IMR-90 (cell line): ENCODE measurements around the gene ZFX. TPM values are rescaled to one million over a fixed set of nuclear protein-coding genes. Genes with fewer than 3 reads are reported as not detected.

Experiments
- ATAC-seq: fragments of 200-7000 bp; cut with Tn5 transposase; 2 replicates; pipeline ENCODE4 v1.9.1; 2020; ENCODE audit warnings: low read depth, mild to moderate bottlenecking, moderate library complexity
- BruUV-seq: library from RNA; stranded (reverse); fragments of 400-500 nt; replicated peaks from 2 replicates; lab custom pipeline; 2021; lab: Mats Ljungman, UMichigan
- CTCF ChIA-PET: fragments of 300-600 bp; formaldehyde crosslinking; extraction: SDS; loops from one replicate; lab custom pipeline; 2021; ENCODE audit warnings: antibody characterized with exemption; lab: Yijun Ruan, JAX
- POLR2A ChIA-PET: fragments of 300-600 bp; sonication (Branson Sonifier 250); formaldehyde crosslinking; loops from one replicate; lab custom pipeline; 2022; ENCODE audit warnings: antibody characterized with exemption; ENCODE audit not compliant: unreplicated experiment; lab: Charles Lee
- DNase-seq: peaks from one replicate; pipeline ENCODE4 v3.0.0; 2013
- H2AFZ ChIP-seq: replicated peaks from 2 replicates; pipeline ENCODE3; 2013; ENCODE audit warnings: low read length, mild to moderate bottlenecking; ENCODE audit not compliant: poor library complexity
- H2AK5ac ChIP-seq: 2 replicates; pipeline ENCODE4 v1.6.1; 2013; ENCODE audit warnings: low read depth, low read length, inconsistent platforms
- H2AK9ac ChIP-seq: replicated peaks from 2 replicates; pipeline ENCODE3; 2013; ENCODE audit warnings: mild to moderate bottlenecking, low read depth, low read length, moderate library complexity; ENCODE audit not compliant: poor library complexity
- H2BK120ac ChIP-seq: 2 replicates; pipeline ENCODE4 v1.6.1; 2013; ENCODE audit warnings: low read depth, low read length, inconsistent platforms
- H2BK15ac ChIP-seq: 3 replicates; pipeline ENCODE4 v1.6.1; 2013; ENCODE audit warnings: low read depth, low read length, inconsistent platforms
- H2BK20ac ChIP-seq: 2 replicates; pipeline ENCODE4 v1.6.1; 2013; ENCODE audit warnings: low read depth, mild to moderate bottlenecking, inconsistent platforms, low read length, moderate library complexity
- H2BK5ac ChIP-seq: 2 replicates; pipeline ENCODE4 v1.6.1; 2013; ENCODE audit warnings: mild to moderate bottlenecking, low read depth, low read length, inconsistent platforms; ENCODE audit not compliant: poor library complexity, severe bottlenecking
- H3K14ac ChIP-seq: replicated peaks from 2 replicates; pipeline ENCODE4 v1.6.1; 2013; ENCODE audit warnings: low read depth, low read length, inconsistent platforms
- H3K18ac ChIP-seq: 2 replicates; pipeline ENCODE4 v1.6.1; 2013; ENCODE audit warnings: low read depth, low read length, control low read depth
- H3K23ac ChIP-seq: 2 replicates; pipeline ENCODE4 v1.6.1; 2013; ENCODE audit warnings: low read depth, low read length, inconsistent platforms
- H3K27ac ChIP-seq: 2 replicates; pipeline ENCODE4 v1.5.1; 2013; ENCODE audit warnings: mild to moderate bottlenecking, control low read depth, low read length; ENCODE audit not compliant: insufficient read depth
- H3K27me3 ChIP-seq: 2 replicates; pipeline ENCODE4 v1.6.1; 2013; ENCODE audit warnings: low read length; ENCODE audit not compliant: control insufficient read depth, insufficient read depth
- H3K36me3 ChIP-seq: 2 replicates; pipeline ENCODE4 v1.6.1; 2013; ENCODE audit warnings: low read length, mixed read lengths; ENCODE audit not compliant: control insufficient read depth, insufficient read depth
- H3K4ac ChIP-seq: 2 replicates; pipeline ENCODE4 v1.6.1; 2013; ENCODE audit warnings: low read depth, low read length, inconsistent platforms
- H3K4me1 ChIP-seq: 2 replicates; pipeline ENCODE4 v1.6.1; 2013; ENCODE audit warnings: low read length, mixed read lengths; ENCODE audit not compliant: control insufficient read depth, insufficient read depth
- H3K4me2 ChIP-seq: 2 replicates; pipeline ENCODE4 v1.6.1; 2013; ENCODE audit warnings: low read depth, mild to moderate bottlenecking, control low read depth, low read length, moderate library complexity
- H3K4me3 ChIP-seq: 2 replicates; pipeline ENCODE4 v1.5.1; 2013; ENCODE audit warnings: low read depth, mild to moderate bottlenecking, control low read depth, low read length, moderate library complexity; ENCODE audit not compliant: insufficient read depth
- H3K56ac ChIP-seq: 2 replicates; pipeline ENCODE4 v1.6.1; 2013; ENCODE audit warnings: low read length, inconsistent platforms; ENCODE audit not compliant: insufficient read depth; ENCODE audit errors: extremely low read depth
- H3K79me1 ChIP-seq, 2 experiments: 2 replicates each; pipeline ENCODE4 v1.6.1; 2013; ENCODE audit warnings: low read length in 2 of 2, inconsistent platforms in 1 of 2, low read depth in 1 of 2
- H3K9ac ChIP-seq: 2 replicates; pipeline ENCODE4 v1.6.1; 2013; ENCODE audit warnings: low read depth, low read length, control low read depth
- H3K9me1 ChIP-seq: 2 replicates; pipeline ENCODE4 v1.6.1; 2013; ENCODE audit warnings: low read length, inconsistent platforms; ENCODE audit not compliant: insufficient read depth
- H3K9me3 ChIP-seq: 2 replicates; pipeline ENCODE4 v1.6.1; 2013; ENCODE audit warnings: low read length; ENCODE audit not compliant: control insufficient read depth, insufficient read depth
- H4K20me1 ChIP-seq: 2 replicates; pipeline ENCODE4 v1.6.1; 2013; ENCODE audit warnings: low read length, inconsistent platforms; ENCODE audit not compliant: insufficient read depth
- H4K5ac ChIP-seq: 2 replicates; pipeline ENCODE4 v1.6.1; 2013; ENCODE audit warnings: mild to moderate bottlenecking, low read depth, low read length, control low read depth
- H4K8ac ChIP-seq, 2 experiments: 2 replicates each; pipeline ENCODE4 v1.6.1; 2013; ENCODE audit warnings: low read depth in 2 of 2, low read length in 2 of 2, control low read depth in 1 of 2, inconsistent platforms in 1 of 2
- H4K91ac ChIP-seq: 2 replicates; pipeline ENCODE4 v1.6.1; 2013; ENCODE audit warnings: low read depth, low read length, inconsistent platforms; ENCODE audit not compliant: insufficient read depth
- NFE2L2 ChIP-seq: fragments of 150-350 bp; IDR thresholded peaks from 2 replicates; pipeline ENCODE4 v1.6.1; 2016; ENCODE audit warnings: low read depth, mild to moderate bottlenecking, low read length
- RAD21 ChIP-seq: IDR thresholded peaks from 2 replicates; pipeline ENCODE4 v1.6.1; 2012; ENCODE audit warnings: low read length, improper control_type of control experiment
- USF2 ChIP-seq: fragments of 150-350 bp; IDR thresholded peaks from 2 replicates; pipeline ENCODE4 v1.6.1; 2017; ENCODE audit warnings: mild to moderate bottlenecking, antibody characterized with exemption, low read length, low read depth
- WGBS, 2 experiments: methylation state at CpG; one replicate each; pipeline versions ENCODE4 v1.1.5 to v1.1.7; 2013; ENCODE audit warnings: missing lambda C conversion rate in 2 of 2; ENCODE audit not compliant: insufficient read length in 1 of 2; ENCODE audit errors: extremely low coverage in 2 of 2; 5-methylcytosine and 5-hydroxymethylcytosine counted together
- dilution Hi-C: fragments of 300-500 bp; cut with HindIII; formaldehyde crosslinking; loops from one replicate; pipeline ENCODE4 v1.14.3; 2018; ENCODE audit warnings: low sequenced_read_pairs; ENCODE audit not compliant: unreplicated experiment
- in situ Hi-C: fragments of 300-500 bp; cut with MboI; formaldehyde crosslinking; loops from 3 replicates; pipeline ENCODE4 v1.14.3; 2019; ENCODE audit warnings: low sequenced_read_pairs, inconsistent platforms, mixed read lengths
- intact Hi-C: fragments of 100-400 bp; cut with micrococcal nuclease; formaldehyde crosslinking; loops from 2 replicates; pipeline ENCODE4 v1.10.0; 2022
- polyA plus RNA-seq, 3 experiments: library from polyadenylated mRNA; depleted of rRNA; stranded (reverse); fragments of >200 nt; gene quantifications; 2 replicates each; pipeline ENCODE4 v1.2.3, GENCODE V29; 2012; ENCODE audit warnings: low replicate concordance in 1 of 3
- total RNA-seq: library from RNA; depleted of rRNA; stranded (reverse); fragments of >200 nt; gene quantifications from 2 replicates; pipeline ENCODE4 v1.2.3, GENCODE V29; 2012

ZFX gene
- total and polyA plus RNA-seq, 2 of the 4 experiments (the other 2 are of a cell fraction): 16.0 to 99.3 TPM

GRCh38 chrX:24215272-24215671 is 65.7 kb downstream of the ZFX start:
- Histone ChIP-seq H3K36me3 (peaks cover 27% of the 10 kb centered on the region), H2AK9ac (no peak overlapping the region), H3K9me3 (no peaks in the 10 kb centered on the region), H2BK5ac (no peak overlapping the region), H3K9ac (no peak overlapping the region), H3K27me3 (no peaks in the 10 kb centered on the region), H2AK5ac (no peak overlapping the region), H3K27ac (no peak overlapping the region), H3K4ac (no peak overlapping the region), H2BK120ac (no peak overlapping the region), H2BK15ac (no peak overlapping the region), H2AFZ (no peak overlapping the region), H3K79me1 (peaks cover 18 to 32% of the 10 kb centered on the region in 2 experiments), H3K23ac (no peak overlapping the region), H4K20me1 (no peaks in the 10 kb centered on the region; the same call in 1 of the 2 replicates), H4K5ac (no peak overlapping the region), H3K18ac (no peak overlapping the region), H3K4me1 (no peaks in the 10 kb centered on the region), H3K4me2 (no peak overlapping the region), H3K9me1 (peaks cover 9% of the 10 kb centered on the region), H3K4me3 (no peak overlapping the region), H4K8ac (no peak overlapping the region), H4K91ac (no peak overlapping the region), H3K14ac (no peak overlapping the region), H2BK20ac (no peak overlapping the region), H3K56ac (no peak overlapping the region)
- DNase-seq (no peak), ATAC-seq (no peak)
- intact Hi-C loops (loop anchor here (5.0 kb wide), 1 partner anchor 43 kb away; no protein-coding TSS in a partner anchor), dilution Hi-C loops (no loop called here), in situ Hi-C loops (no loop called here)
- WGBS, 2 experiments: 100% methylated on average over 1 of the region's 2 CpGs; no CpG with 5 or more reads in 1 of the 2 experiments
- POLR2A ChIA-PET: no interaction called here
- no TSS peak for BruUV-seq
- CTCF ChIA-PET: no interaction called here
- TF ChIP-seq RAD21: no peak
- TF ChIP-seq NFE2L2: no peak
- TF ChIP-seq USF2: no peak
